Activated effector memory CD4-positive, alpha-beta T cell treated with Interleukin-2 at 50 U/mL for 16 hours (primary cell): ENCODE results near the gene ARPIN.
"Not testable (repeated sequence)": the region's sequence is repeated elsewhere in the genome, so short reads cannot be mapped to it uniquely, and the experiment has no call there.

ENCODE experiments used
- DNase-seq: peaks from one replicate; pipeline ENCODE4 v3.0.0-alpha.2; 2020

ARPIN gene

GRCh38 chr15:89912674-89913396 lies at the start of gene ARPIN:
ARPIN (minus strand) TSS chr15:89912952; CDS start chr15:89912835, 117 bp downstream.
- no peak for DNase-seq

- DNase-seq: no peak
Observed at GRCh38 chr15:89958107-89958805, 45.5 kb upstream of the ARPIN start.

GRCh38 chr15:89955449-89955998 lies 42.8 kb upstream of the ARPIN start:
- not testable (repeated sequence) for DNase-seq

- DNase-seq: no peak
Observed at GRCh38 chr15:89954541-89954940, 41.8 kb upstream of the ARPIN start.

- no peak for DNase-seq
Observed at GRCh38 chr15:89948796-89949195, 36.0 kb upstream of the ARPIN start.

- no peak for DNase-seq
Observed at GRCh38 chr15:89947385-89947784, 34.6 kb upstream of the ARPIN start.

- DNase-seq: no peak
Observed at GRCh38 chr15:89946681-89947299, 34.0 kb upstream of the ARPIN start.

- not testable (repeated sequence) for DNase-seq
Observed at GRCh38 chr15:89943721-89944120, 31.0 kb upstream of the ARPIN start.

- DNase-seq: no peak
Observed at GRCh38 chr15:89939910-89940309, 27.2 kb upstream of the ARPIN start.

GRCh38 chr15:89939377-89939776 lies 26.6 kb upstream of the ARPIN start:
- not testable (repeated sequence) for DNase-seq

GRCh38 chr15:89937365-89938350 lies 24.9 kb upstream of the ARPIN start:
- no peak for DNase-seq

GRCh38 chr15:89936786-89937265 lies 24.1 kb upstream of the ARPIN start:
- DNase-seq: no peak

GRCh38 chr15:89936051-89936785 lies 23.5 kb upstream of the ARPIN start:
- DNase-seq: no peak

GRCh38 chr15:89932880-89933279 lies 20.1 kb upstream of the ARPIN start:
- DNase-seq: no peak

- DNase-seq: no peak
Observed at GRCh38 chr15:89928421-89928820, 15.7 kb upstream of the ARPIN start.

- no peak for DNase-seq
Observed at GRCh38 chr15:89926158-89926557, 13.4 kb upstream of the ARPIN start.

GRCh38 chr15:89917442-89918101 lies 4.8 kb upstream of the ARPIN start:
- DNase-seq: no peak

GRCh38 chr15:89916660-89917059 lies 3.9 kb upstream of the ARPIN start:
- no peak for DNase-seq

- no peak for DNase-seq
Observed at GRCh38 chr15:89912145-89912673, 543 bp downstream of the ARPIN start.

GRCh38 chr15:89910891-89911626 lies 1.7 kb downstream of the ARPIN start:
- no peak for DNase-seq
